HG02884 (cell line): Measurements from ENCODE around the gene TMEM50B.
"Not testable (repeated sequence)": the region's sequence is repeated elsewhere in the genome, so short reads cannot be mapped to it uniquely, and the experiment has no call there.

Source experiments
- ATAC-seq: cut with Tn5 transposase; IDR thresholded peaks from one replicate; pipeline ENCODE4 v1.9.1; 2021; ENCODE audit warnings: mild to moderate bottlenecking, moderate library complexity; ENCODE audit not compliant: unreplicated experiment

Gene TMEM50B

DNA sequence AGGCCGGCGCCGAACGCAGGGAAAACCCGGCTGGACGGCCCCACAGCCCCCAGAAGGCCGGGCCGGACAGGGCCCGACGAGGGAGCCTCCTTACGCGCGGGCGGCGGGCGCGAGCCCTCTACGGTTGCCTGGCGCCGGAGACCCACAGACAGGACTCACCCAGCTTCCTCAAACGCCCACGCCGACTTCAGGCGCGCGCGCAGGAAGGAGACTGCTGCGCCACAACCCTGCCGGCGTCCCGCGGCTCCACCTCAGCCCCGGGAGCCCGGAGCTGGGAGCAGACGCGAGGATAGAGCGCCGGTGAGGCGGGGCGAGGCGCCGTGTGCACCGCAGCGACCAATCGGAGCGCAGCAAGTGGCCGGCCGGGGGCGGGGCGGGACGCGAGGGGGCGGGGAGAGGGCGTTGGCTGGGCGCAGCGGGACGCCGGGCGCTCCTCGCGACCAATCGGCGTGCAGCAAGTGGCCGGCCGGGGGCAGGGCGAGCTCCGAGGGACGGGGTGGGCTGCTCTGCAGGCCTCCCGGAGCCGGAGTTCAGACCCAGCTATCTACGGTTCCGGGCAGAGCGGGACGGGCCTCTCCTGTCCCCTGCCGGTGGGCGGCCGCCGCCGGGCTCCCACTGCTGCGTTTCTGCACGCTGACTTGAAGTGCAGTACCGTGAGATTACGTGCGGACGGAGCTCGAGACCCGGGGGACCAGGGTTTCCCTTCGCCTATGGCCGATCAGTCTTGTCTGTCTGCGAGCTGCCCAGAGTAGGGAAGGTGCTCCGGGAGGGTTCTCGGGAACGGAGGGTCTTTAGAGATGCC is at the start of gene TMEM50B:
TMEM50B (minus strand) TSS at position 296 of the 802 bp plus-strand sequence. CDS start 11,089 bp downstream, outside the sequence.
- peak; percentile 82 for ATAC-seq

DNA sequence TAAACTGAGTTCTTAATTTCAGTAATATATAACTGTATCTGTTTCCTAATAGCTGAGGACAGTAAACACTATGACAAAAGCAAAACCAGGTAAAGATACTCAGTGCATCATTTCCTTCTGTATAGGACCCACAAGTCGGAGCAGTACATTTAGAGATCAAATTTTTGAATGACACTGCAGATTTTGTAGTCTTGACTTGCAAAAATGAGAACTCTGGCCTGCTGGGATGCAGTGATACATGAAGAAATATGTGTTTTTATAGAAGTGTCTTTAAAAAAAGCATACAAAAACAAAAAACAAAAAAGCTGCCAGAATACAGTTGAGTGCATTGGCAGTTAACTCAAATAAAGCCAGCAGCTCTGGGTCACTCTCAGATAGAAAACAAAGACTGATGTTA is 43.2 kb upstream of the TMEM50B start:
- ATAC-seq = no peak

- ATAC-seq = no peak
Measured at GRCh38 chr21:33522297-33522952, 42.7 kb upstream of the TMEM50B start.

GRCh38 chr21:33518899-33519298 is 39.1 kb upstream of the TMEM50B start:
- ATAC-seq = no peak

GRCh38 chr21:33514229-33514628 is 34.5 kb upstream of the TMEM50B start:
- no peak for ATAC-seq

GRCh38 chr21:33512481-33512880 is 32.7 kb upstream of the TMEM50B start:
- ATAC-seq = no peak

- no peak for ATAC-seq
Measured at GRCh38 chr21:33511639-33512038, 31.9 kb upstream of the TMEM50B start.

DNA sequence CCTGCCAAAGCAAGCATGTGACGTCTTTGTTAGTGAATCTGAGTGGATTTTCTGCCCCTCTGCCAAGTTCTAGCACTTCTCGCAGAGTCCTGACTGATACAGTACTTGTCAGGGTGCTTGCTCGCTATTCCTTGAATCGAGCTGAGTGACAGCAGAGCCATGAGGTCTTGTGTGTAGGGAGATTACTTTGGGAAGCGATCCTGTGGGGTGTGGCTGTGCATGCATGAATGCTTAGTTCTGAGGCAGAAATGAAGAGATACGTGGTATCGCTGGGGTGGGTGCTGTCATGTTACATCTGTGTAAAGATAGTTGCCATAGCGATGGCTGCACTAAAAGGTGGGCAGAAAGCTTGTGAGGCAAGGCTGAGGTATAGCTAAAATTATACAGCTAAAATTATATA is 31.1 kb upstream of the TMEM50B start:
- ATAC-seq = no peak

GRCh38 chr21:33507003-33507402 is 27.2 kb upstream of the TMEM50B start:
- not testable (repeated sequence) for ATAC-seq

- ATAC-seq = no peak
Measured at GRCh38 chr21:33505833-33506232, 26.1 kb upstream of the TMEM50B start.

DNA sequence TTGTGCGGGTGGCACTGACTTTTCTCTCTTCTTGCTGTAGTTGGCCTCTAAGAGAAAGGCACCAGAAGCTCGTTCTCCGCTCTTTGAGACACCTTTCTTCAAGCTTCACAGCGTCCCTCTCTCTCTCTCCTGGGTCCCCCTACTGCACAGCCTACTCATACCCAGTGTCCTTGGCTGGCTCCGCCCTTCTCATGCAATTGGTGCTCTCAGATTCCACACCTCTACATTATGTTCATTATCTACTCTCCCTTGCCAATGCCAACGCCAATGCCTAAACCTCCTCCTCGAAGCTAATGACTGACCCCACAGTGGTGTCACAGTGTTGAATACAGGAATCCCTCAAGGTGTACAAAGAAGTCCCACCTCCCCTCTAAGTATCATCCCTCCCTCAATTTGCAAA is 16.6 kb upstream of the TMEM50B start:
- ATAC-seq = no peak

DNA sequence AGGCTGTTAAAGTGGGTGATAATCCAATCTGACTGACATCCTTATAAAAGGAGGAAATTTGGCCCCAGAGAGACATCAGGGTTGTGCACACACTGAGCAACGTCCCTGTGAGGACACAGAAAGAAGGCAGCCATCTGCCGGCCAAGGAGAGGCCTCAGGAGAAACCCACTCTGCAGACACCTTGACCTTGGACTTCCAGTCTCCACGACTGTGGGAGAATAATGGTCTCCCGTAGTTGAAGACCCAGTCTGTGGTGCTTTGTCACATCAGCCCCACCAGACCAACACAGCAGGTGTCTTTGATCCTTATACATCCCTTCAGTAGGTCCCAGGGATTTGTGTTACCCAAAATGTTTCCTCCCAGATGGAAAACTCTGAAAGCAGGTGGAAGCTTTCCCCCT is 16.0 kb upstream of the TMEM50B start:
- ATAC-seq = no peak

DNA sequence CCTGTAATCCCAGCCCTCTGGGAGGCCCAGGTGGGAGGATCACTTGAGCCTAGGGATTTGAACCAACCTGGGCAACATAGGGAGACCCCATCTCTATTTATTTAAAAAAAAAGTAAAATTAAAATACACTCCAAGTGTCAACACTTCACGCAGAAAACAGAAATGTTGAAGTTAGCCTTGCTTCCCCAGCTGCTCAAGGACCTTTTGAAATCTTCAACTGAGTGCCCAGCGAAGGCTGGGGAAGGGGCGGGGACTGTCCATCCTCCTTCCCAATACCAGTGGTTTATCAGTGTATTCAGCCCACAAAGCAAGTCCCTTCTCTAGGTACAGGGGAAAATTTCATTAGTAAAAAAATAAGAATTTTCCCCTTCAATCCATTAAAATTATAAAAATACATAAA is 14.0 kb upstream of the TMEM50B start:
- ATAC-seq = no peak

DNA sequence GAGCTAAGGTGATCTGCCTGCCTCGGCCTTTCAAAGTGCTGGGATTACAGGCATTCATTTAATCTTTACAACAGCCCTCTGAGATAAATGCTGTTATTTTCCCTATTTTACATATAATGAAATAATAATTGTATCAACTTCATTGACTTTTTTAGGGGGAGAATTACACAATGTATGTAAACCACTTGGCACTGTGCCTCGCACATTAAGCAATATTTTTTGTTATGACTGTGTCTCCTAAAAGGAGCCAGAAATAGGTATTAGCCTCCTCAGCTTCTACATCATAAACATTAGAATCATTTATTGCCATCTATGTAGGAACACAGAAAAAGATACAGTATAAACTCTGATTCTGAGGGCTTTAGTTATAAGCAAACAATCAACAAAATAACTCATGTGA is 12.8 kb upstream of the TMEM50B start:
- no peak for ATAC-seq

DNA sequence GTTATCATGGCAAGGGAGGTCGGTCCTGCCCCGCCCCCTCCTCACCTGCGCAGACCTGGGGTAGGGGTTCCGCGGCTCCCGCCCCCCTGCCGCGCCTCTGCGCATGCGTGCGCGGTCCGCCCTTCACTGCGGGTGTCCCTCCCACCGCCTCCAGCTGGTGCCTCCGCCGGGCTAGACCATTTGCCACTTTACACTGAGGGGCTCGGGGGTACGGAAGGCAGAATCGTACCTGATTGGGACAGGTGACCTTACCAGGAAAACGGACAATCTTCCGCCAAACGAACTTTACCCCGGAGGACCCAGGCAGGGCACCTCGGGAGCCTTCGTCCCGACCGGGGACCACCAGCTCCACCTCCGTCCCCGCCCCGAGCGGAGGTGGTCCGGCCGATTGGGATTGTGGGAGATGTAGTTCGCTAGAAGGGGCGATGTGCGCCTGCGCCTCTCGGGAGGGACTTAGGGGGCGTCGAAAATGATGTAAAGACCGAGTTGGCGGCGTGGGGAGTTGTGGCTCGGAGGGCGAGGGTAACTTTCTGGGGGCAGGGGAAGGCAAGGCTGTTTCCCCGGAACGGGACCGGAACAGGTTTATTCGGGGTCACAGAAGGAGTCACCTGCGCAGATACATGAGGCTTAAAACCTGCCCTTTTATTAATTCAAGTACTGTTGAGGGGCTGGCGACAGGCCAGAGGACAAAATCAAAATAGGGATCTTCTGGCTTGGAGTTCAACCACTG is 11.8 kb upstream of the TMEM50B start, which contains the start of gene DNAJC28:
DNAJC28 (minus strand) TSS at position 344 of the 730 bp plus-strand sequence. CDS start 2,323 bp downstream, outside the sequence.
- ATAC-seq = peak; percentile 99

DNA sequence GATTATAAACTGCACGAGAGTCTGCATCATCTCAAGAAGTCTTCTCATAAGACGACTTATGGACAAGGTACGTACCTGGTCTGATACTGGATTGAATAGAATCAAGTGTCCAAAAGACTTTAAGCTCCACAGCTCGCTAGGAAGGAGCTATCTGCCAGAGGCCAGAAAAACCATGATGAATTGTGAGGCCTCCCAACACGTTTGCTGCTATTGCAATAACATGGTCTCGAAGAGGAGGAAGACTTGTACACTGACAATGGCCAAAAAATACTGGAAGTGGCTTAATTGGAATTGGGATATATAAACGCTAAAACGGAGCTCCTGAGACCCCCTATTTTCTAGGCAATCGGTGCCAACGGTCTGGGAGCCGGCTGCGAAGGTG is 11.2 kb upstream of the TMEM50B start:
- no peak for ATAC-seq

DNA sequence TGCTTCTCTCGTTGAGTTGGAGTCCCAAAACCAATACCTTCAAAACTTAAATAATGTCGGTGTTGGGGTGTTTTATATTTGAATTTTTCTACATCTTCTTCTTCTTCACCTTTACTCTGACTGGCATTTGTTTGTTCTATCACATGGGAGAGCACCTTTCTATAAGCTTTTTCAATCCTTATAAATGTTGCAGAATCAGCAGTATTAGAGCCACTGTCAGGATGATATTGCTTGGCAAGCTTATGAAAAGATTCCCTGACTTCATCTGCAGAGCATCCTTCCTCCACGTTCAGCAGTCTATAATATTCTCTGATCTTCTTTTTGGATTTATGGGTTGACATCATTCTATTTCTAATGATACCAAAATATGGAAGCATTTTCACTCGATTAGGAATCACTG is 9.2 kb upstream of the TMEM50B start:
- no peak for ATAC-seq

DNA sequence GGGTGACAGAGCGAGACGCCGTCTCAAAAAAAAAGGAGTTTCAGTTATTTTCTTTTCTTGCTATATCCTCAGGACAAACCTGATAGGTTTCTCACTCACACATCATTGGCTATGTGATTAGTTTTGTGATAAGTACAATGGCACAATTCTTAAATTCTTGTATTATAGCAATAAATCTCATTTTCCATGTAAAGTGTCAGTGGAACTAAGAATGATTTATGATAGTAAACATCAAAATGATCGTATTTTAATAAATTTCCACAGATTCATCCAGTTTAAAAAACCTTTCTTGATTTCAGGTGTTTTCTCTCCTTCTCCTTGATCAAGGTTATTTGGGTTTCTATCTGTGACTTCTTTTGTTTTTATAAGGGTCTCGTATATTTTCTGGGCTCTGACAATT is 8.2 kb upstream of the TMEM50B start:
- no peak for ATAC-seq

DNA sequence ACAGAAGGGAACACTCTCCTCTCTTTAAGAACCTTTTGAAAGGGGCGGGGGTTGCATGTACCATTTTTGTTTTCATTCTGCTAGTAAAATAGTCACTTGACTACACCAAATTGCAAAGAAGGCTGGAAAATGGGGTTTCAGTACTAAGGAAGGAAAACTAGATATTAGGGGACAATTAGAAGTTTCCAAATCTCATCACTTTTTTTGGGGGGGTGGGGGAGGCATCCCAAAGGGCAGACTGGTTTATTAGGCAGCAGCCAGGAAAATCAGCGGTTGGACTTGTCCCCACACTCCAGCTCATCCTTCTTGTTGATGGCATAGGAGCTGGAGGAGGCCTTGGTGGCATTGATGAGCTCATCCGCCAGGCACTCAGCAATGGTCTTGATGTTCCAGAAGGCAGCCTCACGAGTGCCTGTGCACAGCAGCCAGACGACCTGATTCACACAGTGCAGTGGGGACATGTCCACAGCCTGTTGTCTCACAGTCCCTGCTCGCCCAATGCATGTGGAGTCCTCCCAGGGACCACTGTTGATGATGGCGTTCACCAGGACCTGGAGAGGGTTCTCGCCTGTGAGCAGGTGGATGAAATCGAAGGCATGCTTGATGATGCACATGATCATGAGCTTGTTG is 1.7 kb upstream of the TMEM50B start:
- no peak for ATAC-seq

DNA sequence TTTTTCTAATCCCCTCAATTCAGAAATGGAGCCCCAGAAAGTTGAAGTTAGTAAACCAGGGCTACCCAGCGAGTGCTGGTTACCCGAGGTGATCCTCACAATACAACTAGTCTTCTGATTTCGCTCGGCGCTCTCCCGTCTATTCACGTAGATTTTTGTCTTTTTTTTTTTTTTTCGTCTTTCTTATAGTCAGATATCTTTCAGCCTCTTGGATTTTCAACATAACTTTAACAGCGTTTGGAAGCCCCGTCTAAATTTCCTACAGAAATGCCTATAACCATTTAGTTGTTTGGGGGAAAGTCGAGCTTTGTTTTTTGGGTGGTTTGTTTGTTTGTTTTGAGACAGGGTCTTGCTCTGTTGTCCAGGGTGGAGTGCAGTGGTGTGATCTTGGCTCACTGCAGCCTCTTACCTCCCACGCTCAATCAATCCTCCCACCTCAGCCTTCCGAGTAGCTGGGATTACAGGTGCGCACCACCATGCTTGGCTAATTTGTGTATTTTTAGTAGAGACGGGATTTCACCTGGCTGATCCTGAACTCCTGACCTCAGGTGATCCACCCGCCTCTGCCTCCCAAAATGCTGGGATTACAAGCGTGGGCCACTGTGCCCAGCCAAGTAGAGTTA is 818 bp upstream of the TMEM50B start:
- no peak for ATAC-seq
